HG02588 (cell line): Measurements from ENCODE around the gene UBE3D.
"Not testable (repeated sequence)": the region's sequence is repeated elsewhere in the genome, so short reads cannot be mapped to it uniquely, and the experiment has no call there.

Experiments
- ATAC-seq: cut with Tn5 transposase; IDR thresholded peaks from one replicate; pipeline ENCODE4 v1.9.1; 2021; ENCODE audit warnings: mild to moderate bottlenecking, moderate library complexity; ENCODE audit not compliant: unreplicated experiment

UBE3D gene

DNA sequence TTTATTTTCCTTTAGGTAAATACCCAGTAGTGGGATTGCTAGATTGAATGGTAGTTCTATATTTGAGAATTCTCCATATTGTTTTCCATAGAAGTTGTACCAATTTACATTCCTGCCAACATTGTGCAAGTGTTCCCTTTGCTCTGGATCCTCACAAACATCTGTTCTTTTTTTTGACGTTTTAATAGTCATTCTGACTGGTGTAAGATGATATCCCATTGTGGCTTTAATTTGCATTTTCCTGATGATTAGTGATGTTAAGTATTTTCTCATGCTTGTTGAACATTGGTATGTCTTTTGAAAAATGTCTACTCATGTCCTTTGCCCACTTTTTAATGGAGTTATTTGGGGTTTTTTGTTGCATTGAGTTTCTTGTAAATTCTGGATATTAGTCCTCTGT, 85.6 kb downstream of the UBE3D start:
- ATAC-seq = no peak

DNA sequence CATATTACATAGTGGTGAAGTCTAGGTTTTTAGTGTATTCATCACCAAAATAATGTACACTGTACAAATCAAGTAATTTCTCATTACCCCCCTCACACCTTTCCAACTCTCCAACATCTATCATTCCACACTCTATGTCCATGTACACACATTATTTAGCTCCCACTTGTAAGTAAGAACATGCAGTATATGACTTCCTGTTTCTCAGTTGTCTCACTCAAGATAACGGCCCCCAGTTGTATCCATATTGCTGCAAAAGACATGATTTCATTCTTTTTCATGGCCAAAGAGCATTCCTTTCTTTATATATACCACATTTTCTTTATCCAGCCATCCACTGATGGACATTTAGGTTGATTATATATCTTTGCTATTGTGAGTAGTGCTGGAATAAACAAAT, 86.0 kb downstream of the UBE3D start:
- ATAC-seq = no peak

DNA sequence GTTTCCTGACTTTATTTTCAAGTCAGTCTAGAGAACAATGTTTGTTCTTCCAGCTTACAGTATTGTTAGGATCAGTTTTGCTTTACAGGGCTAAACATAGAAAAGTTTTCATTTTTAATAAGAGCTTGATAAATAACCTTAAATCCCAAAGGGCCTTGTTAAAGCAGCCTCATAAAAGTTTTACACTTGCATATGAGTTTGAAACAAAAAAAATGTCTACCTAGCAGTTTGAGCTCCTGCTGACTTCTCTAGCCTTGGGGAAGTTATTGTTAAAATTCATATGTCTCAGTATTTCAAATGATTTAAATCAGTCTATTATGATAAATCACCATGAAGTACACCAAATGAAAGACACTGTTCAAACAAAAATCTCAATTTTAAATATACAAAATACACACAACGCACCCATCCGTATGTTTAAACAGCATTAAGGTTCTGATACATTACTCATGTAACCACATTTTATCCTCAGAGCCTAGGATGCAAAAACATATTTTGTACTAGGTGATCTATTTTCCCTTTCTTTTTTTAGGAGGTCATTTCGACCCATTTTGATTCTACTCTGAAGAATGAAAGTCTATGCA, 87.2 kb downstream of the UBE3D start:
- no peak for ATAC-seq

DNA sequence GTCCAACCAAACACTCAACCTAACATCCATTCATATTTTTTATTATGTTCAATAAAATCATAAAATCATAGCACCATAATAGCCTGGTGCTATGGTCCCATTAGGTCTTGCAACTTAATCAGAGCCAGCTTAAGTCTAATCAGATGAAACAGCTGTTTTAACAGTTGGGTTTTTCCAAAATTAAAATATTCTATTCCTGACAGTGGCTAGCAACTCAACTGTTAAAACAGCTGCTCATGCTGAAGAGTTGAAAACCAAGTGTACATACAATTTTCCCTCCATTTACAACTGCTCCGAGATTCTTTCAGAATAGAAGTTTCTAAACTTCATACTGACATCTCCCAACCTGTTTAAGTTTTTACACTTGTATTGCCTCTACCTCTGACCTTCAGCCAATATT, 89.5 kb downstream of the UBE3D start:
- no peak for ATAC-seq

DNA sequence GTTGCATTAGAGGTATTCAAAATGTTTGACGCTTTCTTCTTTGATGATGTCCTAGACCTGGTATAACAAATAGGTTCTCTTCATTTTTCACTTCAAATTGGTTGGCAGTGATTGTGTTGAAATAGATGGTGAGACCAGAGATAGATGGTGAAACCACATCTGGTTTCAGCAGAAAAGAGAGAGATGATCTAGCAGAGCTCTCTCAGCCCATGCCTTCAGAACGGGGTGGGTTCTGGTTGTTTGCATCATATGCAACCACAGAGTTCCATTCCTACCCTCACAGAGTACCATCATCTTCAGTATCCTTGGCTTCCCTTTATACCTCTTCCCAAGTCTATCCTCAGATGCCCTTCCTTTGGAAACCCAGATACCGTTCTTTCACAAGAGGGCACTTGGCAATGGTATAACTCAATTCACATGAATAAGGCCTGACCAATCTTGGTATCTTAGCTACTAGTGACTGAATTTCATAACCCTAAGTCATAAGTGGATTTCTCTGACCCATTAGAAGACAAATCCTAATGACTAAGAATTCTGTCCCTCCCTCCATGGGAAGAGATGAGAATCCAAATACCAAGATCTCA, 93.7 kb downstream of the UBE3D start:
- ATAC-seq = no peak

DNA sequence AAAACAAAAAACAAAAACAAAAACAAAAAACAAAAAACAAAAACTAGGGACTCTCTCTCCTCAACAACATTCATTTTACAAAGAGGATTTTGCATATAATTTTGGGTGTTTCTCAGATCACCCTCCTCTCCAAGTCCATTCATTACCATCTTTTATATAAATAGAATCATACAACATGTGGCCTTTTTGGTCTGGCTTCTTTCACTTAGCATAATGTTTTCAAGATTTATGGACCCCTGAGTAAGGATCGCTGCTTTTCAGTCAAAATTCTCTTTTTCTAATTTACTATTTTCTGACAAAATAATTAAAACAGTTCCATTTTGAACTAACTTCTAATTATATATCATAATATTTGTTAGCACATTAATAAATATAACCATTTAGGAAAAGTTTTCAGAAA, 94.8 kb downstream of the UBE3D start:
- no peak for ATAC-seq

DNA sequence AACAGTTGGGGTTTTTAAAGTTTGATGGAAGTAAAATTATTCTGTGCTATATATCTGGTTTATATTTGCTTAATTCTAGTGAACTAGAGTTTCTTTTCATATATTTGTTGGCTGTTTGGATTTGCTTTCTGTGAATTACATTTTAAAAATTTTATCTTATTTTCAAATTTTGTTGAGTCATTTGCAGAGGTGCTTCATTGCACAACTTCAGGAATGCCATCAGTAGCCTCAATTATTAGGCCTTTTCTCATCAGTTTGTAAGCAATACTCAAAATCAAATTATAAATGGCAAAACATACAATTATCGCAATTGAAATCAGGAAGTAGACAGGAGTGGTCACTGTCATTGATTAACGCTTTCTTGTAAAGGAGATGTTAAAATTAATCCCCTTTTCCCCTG, 96.9 kb downstream of the UBE3D start:
- ATAC-seq = no peak

DNA sequence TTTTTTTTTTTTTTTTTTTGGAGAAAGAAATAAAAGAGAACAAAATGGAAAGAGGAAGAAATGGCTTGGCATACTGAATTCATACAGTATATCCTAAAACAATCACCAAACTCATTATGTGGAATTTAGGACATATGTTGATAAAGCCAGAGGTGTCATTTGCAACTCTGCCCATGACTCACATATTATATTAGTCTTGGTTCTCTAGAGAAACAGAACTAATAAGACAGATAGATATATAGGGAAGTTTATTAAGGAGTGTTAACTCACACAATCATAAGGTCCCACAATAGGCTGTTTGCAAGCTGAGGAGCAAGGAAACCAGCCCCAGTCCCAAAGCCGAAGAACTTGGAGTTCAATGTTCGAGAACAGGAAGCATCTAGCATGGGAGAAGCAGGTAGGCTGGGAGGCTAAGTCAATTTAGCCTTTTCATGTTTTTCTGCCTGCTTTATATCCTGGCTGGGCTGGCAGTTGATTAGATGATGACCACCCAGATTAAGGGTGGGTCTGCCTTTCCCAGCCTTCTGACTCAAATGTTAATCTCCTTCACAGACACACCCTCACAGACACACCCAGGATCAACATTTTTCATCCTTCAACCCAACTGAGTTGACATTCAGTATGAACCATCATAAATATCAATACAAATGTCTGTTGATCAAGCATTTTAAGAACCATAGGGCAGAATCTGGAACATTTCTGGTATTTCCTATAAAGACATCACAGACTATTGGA, 102.3 kb downstream of the UBE3D start:
- no peak for ATAC-seq

DNA sequence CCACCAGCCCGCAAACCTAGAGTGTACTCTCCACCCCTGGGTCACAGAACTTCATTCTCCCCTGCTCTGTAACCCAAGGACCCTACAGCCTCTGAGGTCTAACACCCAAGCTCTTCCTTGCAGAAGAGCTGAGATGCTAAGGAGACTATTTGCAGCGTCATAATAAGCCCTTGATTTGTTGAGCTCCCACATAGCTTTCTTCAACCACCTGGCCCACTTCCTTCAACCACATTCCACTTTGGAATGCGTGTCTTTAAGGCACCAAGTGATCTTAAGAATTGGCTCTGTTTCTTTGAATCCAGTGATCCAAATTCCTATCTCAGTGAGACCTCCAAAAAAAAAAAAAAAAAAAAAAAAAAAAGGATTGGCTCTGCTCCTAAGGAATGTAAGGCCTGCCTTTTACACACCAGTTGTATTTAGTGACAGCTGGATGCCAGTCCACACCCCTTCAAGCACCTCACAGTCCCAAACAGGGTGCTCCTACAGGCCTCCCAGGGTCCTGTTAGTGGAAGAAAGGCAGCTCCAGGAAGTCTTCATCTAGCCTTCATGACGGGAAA, 106.2 kb downstream of the UBE3D start:
- ATAC-seq = no peak

DNA sequence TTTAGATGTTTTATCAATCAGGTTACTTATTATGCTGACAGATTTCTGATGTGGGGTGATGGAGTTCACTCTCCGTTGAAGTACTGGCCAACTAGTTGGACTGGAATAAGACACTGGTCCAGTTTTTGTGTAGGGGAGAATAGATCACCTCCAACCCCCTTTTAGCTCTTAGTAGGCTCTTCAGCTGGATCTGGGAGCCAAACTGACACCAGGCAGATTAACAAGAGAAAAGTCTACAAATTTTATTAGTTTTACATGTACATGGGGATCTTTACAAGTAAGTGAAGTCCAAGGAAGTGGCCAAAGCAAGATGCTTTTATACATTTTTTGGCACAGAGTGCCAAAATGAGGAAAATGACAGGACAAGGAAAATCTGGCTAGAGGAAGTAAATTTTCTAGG, 107.1 kb downstream of the UBE3D start:
- no peak for ATAC-seq

DNA sequence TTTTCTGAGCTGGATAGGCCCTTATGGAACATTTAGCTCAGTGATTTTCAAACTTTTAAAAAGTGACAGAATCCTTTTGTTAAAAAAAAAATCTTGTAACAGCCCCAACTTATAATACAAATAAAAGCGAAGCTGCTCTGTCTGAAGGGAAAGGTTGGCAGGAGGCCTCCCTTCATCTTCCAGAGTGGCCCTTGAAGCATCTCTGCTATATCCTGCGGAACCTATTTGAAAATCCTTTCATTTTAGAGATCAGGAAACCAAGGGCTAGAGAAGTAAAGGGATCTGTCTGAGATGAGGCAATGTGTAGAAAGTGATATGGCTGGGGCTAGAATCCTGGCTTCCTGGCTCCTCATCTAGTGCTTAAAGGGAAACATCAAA, 107.8 kb downstream of the UBE3D start:
- no peak for ATAC-seq

DNA sequence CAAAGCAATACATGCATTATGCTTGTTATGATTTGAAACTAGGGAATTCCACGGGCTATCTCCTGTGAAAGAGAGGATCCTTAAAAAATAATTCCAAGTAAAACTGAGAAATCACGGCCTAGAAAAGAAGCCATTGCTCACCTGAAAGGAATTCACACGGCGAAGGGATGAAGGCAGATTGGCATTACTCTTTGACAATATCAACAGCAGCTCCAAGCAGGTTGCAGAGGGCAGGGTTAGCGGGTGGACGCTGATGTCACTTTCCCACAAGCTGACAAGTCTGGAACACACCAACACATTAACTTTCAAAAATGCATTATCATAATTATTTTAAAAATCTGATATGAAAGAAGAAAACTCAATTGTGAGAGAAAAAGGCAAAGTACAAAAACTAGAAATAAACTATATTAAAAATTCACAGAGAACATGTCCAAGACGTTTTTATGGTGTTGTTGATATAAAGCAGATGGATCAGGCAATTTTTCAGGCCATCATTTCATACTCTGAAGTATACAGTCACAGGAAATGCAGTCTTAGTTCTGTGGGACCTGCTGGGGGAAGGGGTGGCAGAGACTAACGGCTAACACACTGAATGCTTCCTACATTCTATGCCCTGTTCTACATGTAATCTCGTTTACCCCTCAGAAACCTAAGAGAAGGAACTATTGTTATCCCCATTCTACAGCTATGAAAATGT, 108.3 kb downstream of the UBE3D start:
- ATAC-seq = no peak

DNA sequence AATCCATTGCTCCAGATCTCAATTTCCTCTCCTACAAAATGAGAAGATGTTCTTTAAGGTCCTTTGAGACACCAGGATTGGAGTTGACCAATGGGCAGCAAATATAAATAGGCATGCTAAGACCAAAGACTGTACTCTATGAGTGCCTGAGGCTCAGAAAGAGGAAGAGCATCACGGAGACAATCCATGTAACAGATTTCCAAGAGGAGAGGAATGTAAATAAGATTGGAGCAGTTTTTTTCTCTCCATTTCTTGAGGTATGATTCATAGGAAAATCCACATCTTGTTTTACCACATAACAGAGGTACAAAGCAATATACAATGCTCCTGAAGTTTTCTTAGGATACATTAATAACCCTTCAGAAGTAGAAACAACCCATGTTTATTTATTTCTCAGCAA, 109.8 kb downstream of the UBE3D start:
- no peak for ATAC-seq

DNA sequence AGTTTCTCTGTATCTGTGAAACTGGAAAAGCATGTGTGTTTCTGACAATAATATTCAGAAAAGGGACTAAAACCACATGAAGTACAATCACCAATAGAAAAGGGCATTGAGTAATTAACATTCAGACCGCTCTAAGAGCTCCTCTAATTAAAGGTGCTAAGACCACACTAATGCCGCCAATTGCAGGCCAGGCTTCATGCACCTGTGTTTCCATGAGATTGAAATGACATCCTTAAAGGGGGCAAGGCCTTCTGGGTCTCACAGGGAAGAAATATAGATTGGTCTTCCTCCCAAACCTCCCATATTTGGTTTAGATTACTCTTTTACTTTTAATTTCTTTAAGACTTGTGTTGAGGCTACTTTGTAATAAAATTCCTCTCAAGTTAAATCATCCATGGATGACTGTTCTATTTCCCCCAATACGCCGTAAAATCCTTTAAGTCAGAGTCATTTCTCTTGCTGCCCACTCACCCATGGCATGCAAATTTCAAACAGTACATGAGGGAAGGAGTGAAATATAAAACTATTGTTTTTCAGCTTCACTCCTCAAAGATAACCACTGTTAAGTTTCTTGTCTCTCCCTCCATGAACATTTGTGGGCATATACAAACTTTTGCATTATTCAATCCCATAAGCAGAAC, 110.6 kb downstream of the UBE3D start:
- ATAC-seq = peak; percentile 59

DNA sequence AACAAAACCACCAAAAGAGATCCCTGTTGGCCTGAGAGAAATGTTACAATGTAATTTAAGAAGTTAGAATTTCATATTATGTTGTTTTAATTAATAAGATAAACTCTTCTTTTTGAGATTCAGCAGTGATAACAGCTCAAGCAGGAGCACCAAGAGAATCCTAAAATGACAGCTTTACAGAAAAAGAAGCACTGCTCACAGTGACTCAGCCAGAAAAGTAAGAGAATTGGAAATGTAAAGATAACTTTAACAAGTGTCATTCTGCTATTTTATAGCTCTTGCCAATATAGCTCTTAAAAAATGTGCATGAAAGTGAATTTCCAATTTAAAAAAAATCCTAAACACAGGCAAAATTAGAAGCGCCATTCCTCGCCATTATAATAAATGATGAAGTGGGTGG, 111.3 kb downstream of the UBE3D start:
- no peak for ATAC-seq

DNA sequence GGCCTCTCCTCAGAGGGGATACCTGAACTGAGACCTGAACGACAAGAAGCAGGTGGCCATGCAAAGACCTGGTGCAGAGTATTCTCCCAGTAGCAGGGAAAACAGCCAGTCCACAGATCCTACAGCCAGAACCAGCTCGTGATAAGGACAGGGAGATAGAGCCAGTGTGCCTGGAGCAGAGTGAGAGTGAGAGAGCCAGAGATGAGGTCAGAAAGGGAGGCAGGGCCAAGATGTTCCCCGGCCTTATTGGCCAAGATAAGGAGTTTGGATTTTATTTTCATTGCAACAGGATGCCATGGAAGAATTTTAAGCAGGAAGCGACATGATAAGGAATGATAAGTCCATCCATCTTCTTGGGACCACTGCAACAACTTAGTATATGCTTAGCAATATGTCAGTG, 111.8 kb downstream of the UBE3D start:
- no peak for ATAC-seq

DNA sequence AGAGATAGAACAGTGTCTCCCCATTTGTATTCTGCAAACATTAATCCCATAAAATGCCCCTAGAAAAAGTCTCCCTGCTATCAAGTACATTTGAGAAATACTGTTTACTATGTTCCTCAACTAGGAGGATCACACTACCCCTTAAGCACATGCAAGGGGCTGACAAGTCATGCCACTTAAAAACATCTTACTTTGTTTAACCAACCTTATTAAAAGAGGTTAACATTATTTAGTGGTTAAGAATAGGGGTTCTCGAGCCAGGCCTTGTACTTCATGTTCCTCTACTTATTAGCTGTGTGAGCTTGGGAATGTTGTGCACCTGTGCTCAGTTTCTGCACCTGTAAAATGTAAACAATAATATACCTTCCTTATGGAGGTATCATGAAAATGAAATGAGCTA, 113.7 kb downstream of the UBE3D start:
- no peak for ATAC-seq

DNA sequence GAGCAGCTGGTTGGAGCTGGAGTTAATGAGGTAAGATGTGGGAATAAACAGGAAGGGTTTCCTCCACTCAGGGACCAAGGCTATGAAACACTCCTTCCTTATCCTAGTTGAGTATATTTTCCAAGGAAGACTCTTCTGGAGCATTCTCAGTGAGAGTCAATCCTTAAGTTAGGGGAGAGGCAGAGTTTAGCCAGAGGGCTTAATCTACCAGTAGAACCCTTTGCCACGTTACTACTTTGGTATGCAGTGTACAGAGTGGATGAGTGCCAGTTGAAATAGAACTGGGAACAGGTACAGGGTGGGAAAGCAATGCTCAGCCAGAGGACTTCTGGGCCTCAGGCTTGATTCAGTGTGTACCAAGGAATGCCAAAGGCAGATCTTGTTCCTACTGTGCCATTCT, 114.3 kb downstream of the UBE3D start:
- ATAC-seq = no peak

DNA sequence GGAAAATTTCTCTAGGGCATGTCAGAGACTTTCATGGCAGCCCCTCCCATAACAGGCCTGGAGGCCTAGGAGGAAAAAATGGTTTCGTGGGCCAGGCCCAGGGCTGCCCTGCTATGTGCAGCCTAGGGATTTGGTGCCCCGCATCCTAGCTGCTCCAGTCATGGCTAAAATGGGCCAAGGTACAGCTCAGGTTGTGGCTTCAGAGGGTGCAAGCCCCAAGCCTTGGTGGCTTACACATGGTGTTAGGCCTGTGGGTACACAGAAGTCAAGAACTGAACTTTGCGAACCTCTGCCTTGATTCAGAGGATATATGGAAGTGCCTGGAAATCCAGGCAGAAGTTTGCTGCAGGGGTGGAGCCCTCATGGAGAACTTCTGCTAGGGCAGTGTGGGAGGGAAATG, 134.7 kb downstream of the UBE3D start:
- not testable (repeated sequence) for ATAC-seq

DNA sequence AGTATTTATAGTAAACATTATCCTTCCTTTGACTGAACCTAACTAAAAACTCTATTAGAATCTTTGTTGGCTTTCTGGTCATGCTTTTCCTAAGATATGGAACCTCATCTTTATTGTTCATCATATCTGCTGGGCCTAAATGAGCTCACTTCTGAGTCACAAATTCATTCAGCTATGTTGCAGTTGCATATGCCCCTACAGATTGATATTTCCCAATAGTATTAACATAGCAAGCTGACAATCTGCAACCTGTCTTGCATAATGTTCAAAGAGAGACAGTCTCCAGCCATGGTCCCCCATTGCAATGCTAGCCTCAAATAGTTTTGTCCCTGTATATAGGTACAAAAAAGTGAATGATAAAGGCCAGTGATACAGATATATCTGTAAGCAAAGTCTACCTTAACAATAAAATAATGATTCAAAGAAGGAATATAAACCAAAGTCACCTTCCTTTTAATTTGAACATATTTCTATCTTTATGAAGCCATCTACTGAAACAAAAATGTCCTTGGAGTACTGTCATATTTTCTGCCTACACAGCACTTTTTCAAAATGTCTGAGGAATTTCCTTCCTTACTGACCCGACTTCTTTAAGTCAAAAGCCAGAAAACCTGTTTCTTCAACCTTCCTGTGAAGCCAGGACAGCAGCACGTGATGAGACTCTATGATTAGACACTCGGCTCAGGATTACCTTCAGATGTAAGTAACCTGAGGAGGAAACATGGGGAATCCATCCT, 140.7 kb downstream of the UBE3D start:
- no peak for ATAC-seq

DNA sequence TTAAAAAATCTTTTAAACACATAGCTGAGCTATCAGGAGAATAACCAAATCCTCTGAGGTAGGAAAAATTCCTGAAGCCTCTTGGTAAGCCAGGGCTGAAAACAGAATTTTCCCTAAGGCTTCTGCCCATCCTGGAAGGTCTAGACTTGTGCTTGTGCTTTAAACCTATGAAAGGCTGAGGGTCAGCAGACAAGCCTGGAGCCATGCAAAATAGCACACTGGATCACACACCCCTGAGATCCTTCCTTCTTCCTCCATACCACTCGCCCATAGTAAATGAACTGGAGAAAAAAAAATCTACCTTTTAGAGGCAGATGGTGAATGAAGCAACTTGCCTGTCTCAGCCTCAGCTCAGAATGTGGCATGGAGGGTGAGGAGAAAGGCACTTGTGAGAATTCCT, 144.4 kb downstream of the UBE3D start:
- ATAC-seq = no peak
